ENCODE measurements around the gene USF2.

Gene USF2

DNA sequence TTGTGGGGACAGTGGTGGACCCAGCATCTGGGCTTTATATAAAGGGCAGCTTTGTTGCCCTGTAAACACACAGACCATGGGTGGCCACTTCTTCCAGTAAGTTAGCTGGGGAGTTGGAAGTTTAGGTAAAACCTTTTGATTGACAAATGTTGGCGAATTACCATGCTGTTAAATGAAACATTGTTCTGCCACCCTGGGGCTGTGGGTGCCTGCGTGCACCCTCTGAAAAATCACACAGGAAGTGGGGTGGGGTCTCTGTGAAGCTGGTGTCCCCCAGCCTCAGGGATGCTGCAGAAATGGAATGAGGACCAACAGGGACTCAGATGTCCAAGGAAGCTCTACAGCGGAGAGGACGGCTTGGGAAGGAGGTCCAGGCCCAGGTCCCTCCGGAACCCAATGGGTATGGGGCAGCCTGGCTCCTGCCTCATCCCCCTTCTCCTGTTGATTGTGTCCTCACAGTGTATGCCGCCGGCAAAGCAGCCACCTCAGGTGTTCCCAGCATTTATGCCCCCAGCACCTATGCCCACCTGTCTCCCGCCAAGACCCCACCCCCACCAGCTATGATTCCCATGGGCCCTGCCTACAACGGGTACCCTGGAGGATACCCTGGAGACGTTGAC is 2.8 kb upstream of the USF2 start:
- no peak for DNase-seq (ENCODE audit: low read depth)

DNA sequence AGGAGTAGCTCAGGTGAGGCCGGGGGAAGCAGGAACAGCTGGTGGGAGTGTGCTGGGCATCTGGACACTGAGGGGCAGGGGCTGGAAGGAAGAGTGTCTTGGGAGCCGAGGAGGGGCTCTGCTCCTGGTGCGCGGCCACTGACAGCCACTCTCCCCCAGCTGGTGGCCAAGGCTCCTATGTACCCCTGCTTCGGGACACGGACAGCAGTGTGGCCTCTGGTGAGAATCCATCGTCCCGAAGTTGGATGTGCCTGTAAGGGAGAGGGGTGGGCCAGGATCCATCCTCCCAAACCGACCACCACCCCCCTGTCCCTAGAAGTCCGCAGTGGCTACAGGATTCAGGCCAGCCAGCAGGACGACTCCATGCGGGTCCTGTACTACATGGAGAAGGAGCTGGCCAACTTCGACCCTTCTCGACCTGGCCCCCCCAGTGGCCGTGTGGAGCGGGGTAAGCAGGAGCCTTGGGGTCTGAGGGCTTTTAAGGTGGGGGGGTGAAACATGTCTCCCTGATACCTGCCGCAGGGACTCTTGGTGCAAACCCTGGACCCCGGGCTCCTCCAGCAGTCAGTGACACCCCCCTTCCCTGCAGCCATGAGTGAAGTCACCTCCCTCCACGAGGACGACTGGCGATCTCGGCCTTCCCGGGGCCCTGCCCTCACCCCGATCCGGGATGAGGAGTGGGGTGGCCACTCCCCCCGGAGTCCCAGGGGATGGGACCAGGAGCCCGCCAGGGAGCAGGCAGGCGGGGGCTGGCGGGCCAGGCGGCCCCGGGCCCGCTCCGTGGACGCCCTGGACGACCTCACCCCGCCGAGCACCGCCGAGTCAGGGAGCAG is 2.0 kb upstream of the USF2 start:
- DNase-seq (ENCODE audit: low read depth), result no peak

DNA sequence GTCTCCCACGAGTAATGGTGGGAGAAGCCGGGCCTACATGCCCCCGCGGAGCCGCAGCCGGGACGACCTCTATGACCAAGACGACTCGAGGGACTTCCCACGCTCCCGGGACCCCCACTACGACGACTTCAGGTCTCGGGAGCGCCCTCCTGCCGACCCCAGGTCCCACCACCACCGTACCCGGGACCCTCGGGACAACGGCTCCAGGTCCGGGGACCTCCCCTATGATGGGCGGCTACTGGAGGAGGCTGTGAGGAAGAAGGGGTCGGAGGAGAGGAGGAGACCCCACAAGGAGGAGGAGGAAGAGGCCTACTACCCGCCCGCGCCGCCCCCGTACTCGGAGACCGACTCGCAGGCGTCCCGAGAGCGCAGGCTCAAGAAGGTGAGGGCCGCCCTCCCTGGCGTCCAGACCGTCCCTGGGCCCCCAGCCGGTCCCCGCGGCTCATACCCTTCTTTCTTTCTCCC is 1.4 kb upstream of the USF2 start:
- peak; percentile 39 for DNase-seq (ENCODE audit: low read depth)

DNA sequence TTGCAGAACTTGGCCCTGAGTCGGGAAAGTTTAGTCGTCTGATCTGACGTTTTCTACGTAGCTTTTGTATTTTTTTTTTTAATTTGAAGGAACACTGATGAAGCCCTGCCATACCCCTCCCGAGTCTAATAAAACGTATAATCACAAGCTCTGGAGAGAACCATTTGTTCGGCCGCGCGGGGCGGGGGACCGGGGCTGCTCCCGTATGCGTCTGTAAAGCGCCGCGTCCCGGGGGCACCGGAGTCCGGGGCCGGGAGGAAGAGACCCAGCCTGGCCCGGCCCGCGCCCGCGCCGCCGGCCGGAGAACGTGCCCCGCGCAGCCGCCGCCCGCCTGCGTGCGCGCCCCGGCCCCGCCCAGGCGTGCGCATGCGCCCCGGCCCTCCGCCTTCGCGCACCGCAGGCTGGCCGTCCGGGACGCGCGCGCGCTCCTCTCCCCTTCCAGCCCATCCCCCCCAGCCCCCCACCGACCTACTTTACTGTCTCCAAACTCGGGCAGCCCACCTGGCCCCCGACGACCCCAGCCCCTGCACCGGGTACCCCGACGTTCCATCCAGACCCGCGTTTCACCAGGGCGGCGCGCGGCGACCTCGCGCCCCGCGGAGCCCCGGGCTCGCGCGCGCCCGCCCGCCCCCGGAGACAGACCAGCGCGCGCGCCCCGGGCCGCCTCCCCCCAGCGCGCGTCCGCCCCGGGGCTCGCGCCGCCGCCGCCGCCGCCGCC is 785 bp upstream of the USF2 start:
- DNase-seq (ENCODE audit: low read depth), result peak; percentile 71

GRCh38 chr19:35269438-35270117 is 816 bp downstream of the USF2 start:
- peak; percentile 59 for DNase-seq (ENCODE audit: low read depth)

DNA sequence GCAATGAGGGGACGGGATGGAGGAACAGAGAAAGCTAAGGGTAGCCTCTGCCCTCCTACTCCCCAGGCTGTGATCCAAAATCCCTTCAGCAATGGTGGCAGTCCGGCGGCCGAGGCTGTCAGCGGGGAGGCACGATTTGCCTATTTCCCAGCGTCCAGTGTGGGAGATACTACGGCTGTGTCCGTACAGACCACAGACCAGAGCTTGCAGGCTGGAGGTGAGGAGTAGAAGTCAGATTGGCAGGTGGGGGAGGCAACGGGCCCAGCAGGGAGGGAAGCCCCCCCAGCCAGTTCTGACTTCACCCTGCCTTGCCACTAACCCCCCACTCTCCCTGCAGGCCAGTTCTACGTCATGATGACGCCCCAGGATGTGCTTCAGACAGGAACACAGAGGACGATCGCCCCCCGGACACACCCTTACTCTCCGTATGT is 1.6 kb downstream of the USF2 start:
- no peak for DNase-seq (ENCODE audit: low read depth)

DNA sequence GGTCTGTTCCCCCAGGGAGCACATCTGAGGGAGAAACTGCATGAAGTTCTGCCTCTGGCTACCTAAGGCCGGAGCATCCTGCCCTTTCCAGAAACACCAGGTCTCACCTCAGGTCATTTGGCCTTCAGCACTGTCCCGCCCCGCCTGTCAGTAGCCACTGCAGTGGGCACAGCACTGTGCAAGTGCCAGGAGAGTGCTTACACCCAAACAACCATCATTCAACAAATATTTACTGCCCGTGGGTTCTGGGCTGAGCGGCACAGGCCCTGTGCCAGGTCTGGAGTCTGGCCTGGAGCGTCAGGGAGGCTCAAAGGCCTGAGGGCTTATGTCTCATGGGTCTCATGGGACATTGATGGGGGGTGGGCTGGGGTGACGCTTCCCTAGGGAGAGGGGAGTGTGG is 2.8 kb downstream of the USF2 start:
- no peak for DNase-seq (ENCODE audit: low read depth)

DNA sequence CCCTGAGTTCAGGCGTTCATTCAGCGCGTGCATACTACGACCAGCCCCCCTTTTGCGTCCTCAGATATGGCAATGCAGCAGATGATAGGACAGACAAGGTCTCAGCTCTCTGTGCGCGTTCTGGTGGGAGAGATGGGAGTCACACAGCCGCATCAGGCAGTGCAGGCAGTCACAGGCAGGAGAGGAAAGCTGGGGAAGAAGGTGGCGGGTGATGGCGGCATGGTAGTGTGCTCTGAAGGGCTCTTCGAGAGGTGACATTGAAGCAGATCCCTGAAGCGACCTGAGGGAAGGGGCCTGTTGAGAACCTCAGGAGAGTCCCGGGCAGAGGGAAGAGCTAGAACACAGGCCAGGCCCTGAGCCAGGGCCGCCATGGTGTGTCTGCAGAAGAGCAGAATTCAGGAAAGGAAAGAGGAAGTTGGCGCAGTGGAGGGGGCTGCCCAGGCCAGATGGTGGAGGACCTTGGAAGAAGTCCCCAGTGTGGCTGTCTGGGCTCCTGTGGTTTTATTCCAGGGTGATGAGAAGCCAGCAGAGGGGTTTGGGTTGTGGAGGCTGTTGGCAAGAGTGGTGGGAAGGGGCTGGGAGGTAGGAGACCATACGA is 3.5 kb downstream of the USF2 start:
- no peak for DNase-seq (ENCODE audit: low read depth)

DNA sequence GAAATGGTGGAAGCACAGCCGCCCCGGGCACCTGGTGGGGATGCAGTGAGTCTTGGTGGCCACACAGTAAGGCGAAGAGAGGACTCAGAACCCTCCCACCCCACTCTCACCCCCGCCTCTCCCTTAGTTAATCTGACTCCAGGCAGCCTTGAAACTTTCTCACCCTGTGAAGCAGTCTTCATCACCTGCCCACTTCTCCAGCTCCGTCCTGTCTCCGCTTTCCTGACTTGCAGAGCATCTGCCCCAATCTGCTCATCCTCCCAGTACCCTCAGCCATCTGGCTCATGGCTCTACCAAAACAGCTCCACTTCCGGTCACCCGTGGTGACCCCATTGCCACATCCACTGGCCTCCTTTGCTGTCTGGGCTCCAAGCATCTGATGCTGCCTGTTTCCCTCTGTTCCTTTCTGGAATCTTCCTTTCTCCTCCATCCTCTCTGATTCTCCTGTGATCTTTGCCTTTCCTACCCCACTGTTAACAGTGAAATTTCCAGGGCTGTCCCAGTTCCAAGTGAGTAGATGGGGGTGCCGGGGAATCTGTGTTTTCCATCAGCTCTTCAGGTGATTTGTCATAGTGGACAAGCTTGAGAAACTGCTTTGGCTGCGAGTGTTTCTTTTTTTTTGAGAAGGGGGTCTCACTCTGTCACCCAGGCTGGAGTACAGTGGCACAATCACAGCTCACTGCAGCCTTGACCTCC is 4.3 kb downstream of the USF2 start:
- no peak for DNase-seq (ENCODE audit: low read depth)

DNA sequence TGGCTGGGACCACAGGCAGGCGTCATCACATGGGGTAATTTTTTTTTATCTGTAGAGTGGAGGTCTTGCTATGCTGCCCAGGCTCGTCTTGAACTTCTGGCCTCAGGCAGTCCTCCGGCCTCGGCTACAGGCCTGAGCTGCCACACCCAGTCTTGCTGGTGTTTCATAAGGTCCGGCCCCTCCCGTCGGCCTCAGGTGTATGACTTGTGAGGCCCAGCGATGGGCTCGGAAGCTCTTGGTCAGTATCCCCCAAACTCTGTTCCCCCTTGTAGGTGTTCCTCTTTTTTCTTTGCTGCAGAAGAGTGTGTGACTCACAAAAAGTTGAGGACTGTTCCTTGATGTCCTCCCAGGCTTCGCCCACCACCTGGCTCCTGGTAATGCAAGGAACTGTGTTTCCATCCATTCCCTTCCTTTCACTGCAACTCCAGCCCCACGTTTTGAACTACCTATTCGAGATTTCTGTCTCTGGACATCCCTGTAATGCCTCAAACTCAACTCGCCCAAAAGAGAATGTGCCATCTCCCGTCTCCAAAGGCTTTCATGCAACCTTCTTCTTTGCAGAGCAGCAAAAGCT is 5.0 kb downstream of the USF2 start:
- no peak for DNase-seq (ENCODE audit: low read depth)

DNA sequence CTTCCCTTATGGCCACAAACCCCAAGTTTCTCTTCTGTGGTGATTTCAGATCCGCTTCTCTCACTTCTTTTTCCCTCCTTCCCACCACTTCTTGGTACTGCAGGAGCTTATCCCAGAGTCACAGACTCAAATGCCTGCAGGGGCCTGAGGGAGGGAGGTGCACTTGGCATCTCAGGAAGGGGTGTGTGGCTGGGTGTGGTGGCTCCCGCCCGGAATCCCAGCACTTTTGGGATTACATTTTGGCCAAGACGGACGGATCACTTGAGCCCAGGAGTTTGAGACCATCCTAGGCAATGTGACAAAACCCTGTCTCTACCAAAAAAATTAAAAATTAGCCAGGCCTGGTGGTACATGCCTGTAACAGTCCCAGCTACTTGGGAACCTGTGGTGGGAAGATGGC is 5.6 kb downstream of the USF2 start:
- no peak for DNase-seq (ENCODE audit: low read depth)

- no peak for DNase-seq (ENCODE audit: low read depth)
Observed at GRCh38 chr19:35276706-35277281, 8.0 kb downstream of the USF2 start.

DNA sequence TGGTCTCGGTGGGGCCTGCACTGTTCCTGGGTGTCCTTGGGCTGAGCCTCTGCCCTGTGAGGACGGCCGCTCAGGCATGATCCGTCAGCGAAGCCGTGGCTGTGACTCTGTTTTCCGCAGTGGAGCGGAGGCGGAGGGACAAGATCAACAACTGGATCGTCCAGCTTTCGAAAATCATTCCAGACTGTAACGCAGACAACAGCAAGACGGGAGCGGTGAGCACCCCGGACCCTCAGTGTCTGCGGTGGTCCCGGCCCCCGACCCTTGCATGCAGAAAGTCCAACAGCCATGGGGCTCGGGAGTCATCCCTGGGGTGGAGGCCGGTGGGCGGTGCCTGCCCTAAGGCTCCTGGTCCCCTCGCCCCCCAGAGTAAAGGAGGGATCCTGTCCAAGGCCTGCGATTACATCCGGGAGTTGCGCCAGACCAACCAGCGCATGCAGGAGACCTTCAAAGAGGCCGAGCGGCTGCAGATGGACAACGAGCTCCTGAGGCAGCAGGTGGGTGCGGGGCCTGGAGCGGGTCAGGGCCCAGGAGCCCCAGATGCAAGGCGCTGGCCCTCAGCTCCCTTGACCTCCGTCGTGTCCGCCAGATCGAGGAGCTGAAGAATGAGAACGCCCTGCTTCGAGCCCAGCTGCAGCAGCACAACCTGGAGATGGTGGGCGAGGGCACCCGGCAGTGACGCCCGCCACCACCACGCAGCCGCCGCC is 10.0 kb downstream of the USF2 start:
- DNase-seq (ENCODE audit: low read depth), result no peak

DNA sequence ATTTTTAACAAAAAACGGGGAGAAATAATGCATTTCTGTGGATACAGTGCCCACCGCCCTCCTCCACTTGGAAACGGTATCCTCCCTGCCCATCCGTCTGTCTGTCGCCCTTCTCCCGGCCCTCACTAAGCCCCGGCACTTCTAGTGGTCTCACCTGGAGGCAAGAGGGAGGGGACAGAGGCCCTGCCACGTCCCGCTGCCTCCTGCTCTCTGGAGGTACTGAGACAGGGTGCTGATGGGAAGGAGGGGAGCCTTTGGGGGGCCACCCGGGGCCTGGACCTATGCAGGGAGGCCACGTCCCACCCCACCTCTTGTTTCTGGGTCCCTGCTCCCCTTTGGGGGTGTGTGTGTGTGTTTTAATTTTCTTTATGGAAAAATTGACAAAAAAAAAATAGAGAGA is 10.6 kb downstream of the USF2 start:
- DNase-seq (ENCODE audit: low read depth), result no peak

- DNase-seq (ENCODE audit: low read depth), result no peak
Observed at GRCh38 chr19:35279985-35280821, 11.4 kb downstream of the USF2 start.

DNA sequence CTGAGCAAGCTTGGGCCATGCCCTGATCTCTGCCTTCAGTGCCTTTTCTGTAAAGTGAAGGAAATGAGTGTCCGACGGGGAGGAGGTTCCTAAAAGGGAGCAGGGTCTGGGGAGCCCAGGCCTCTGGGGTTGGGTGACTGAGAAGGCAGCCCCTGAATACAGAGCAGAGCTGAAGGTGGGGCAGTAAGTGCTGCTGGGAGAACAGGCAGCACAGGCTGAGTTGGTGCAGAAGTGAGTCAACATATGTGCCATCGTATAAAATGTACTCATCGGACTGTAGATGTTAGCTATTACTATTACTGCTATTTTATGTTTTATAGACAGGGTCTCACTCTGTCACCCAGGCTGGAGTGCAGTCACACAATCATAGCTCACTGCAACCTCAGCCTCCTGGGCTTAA is 12.5 kb downstream of the USF2 start:
- no peak for DNase-seq (ENCODE audit: low read depth)

DNA sequence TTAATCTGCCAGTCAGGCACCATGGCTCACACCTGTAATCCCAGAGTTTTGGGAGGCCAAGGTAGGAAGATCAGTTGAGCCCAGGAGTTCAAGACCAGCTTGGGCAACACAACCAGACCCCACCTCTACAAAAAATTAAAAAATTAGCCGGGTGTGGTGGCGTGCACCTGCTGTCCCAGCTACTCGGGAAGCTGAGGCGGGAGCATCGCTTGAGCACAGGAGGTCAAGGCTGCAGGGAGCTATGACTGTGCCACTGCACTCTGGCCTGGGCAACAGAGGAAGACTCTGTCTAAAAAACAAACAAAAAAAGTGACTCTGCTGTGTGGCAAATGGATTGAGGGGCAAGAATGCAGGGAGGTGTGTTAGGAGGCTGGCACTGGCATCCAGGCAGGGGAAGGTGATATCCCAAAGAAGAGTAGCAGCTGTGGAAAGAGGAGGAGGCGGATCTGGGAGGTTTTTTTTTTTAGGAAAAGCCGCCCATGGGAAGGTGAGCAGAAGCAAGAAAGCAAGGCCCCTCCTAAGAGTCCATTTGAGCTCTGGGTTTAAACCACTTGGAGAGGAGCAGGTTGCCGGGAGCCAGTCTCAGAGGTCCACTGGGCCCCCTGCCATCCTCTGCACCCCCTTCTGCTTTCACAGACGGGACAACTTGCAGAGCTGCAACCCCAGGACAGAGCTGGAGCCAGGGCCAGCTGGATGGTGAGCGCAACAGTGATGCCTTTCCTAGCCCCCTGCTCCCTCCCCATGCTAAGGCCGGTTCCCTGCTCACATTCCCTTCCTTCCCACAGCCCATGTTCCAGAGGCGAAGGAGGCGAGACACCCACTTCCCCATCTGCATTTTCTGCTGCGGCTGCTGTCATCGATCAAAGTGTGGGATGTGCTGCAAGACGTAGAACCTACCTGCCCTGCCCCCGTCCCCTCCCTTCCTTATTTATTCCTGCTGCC is 15.7 kb downstream of the USF2 start:
- no peak for DNase-seq (ENCODE audit: low read depth)

DNA sequence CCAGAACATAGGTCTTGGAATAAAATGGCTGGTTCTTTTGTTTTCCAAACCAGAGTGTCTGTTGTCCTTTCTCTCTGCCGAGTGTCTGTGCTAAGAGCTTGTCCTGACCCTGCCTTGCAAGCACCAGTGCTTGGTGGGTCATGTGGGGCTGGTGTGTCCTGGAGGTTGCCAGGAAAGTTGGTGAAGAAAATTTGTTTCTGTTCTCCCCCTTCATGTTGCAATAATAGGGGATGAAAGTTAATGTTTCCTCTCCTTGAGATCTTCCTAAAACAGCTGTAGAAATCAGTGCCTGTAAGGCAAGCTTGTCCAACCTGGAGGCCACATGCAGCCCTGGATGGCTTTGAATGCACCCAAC is 16.3 kb downstream of the USF2 start:
- no peak for DNase-seq (ENCODE audit: low read depth)

Measured in stimulated activated CD8-positive, alpha-beta memory T cell treated with anti-CD3 and anti-CD28 coated beads, Interleukin-12 subunit alpha, Interleukin-12 subunit beta, amount 100 ng/mL, for 4 hours (primary cell).